GM12801 (cell line): ENCODE results near the gene MUC13.

Experiments
- TF ChIP-seq, protein P1 (sequence below): IDR thresholded peaks from one replicate; pipeline ENCODE4 v1.5.1; 2011; ENCODE audit warnings: control low read depth; ENCODE audit not compliant: insufficient read length; ENCODE audit errors: extremely low read depth

MUC13 gene

DNA sequence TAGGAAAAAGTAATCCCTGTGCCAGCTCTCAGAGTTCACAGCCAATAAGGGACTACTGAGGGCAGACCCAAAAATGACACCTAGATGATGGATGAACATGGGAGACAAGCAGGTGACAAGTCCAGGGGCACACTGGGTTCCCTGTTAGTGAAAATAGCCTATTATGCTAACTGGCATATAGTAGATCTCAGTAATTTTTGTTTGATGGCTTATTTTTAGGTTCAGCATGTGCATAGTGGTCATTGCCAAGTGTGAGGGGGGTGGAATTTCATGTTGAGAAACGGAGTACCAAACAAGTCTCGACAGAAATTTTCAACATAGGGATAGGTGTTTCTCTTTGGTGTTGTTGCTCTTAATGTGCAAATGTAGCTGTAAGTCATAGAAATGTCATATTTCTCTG, 41.0 kb downstream of the MUC13 start:
- TF ChIP-seq, protein P1, sequence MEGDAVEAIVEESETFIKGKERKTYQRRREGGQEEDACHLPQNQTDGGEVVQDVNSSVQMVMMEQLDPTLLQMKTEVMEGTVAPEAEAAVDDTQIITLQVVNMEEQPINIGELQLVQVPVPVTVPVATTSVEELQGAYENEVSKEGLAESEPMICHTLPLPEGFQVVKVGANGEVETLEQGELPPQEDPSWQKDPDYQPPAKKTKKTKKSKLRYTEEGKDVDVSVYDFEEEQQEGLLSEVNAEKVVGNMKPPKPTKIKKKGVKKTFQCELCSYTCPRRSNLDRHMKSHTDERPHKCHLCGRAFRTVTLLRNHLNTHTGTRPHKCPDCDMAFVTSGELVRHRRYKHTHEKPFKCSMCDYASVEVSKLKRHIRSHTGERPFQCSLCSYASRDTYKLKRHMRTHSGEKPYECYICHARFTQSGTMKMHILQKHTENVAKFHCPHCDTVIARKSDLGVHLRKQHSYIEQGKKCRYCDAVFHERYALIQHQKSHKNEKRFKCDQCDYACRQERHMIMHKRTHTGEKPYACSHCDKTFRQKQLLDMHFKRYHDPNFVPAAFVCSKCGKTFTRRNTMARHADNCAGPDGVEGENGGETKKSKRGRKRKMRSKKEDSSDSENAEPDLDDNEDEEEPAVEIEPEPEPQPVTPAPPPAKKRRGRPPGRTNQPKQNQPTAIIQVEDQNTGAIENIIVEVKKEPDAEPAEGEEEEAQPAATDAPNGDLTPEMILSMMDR = no peak

DNA sequence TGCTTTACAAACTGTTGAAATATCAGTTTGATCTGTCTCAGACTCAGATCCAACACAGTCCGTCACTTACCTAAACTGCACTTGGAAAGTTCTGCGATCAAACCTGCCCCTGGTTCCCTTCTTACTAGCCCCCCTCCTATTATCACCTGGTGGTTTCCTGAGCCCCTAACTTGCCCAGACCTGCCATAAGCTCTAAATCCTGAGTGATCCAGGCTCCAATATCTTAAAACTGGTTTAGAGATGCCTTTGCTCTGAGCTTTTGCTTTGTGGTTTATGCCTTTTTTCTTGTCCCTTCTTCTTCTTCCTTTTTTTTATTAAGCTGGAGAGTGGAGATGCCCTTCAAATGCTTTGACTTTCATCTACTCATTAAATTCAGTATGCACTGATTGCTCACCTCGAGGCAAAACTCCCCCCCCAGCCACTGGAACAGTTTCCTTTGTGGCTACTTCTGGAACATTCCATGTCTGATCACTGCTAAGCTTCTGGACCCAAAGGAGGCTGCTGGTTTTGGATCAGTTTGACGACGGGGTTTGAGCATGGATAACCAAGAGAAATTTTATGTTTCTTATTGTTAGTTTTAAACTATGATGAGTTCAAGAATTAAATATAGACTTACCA, 43.9 kb downstream of the MUC13 start:
- TF ChIP-seq, protein P1 = no peak

DNA sequence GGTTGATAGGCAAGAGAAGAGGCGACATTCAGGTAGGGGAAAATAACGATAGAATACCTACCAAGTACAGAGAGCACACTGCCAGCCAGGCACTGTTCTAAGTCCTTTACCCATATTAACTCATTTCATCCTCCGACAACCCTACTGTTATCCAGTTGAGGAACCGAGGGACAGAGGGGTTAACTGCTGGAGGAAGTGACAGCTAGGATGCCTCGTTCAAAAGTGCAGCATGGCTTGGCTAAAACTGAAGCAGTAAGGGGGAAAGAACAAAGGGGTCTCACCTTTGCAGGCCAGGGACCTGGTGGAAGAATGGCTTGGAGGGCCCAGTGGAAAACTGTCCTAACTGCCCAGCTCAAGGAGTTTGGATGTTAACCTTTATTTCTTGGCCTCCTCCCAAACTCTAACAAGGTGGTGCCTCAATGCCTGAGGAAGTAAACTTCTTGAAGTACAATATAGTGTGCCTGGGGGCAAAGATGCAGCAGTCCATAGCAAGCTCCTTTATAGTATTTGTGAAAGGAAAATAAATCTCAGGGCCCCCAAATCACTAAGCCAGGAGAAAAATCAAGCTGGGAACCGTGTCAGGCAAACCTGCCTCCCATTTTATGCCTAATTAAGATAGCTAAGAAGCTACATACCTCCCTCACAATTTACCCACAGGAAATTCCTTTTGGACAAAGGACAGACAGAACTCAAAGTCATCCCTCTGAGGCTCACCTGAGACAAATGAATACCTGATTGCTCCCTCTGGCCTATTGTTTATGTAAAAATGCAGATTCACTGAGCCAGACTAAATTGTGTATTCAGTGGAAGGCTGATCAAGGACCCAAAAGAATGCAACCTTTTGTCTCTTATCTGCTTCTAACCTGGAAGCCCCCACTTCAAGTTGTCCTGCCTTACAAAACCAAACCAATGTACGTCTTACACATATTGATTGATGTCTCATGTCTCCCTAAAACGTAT, 45.8 kb downstream of the MUC13 start:
- TF ChIP-seq, protein P1 = no peak

DNA sequence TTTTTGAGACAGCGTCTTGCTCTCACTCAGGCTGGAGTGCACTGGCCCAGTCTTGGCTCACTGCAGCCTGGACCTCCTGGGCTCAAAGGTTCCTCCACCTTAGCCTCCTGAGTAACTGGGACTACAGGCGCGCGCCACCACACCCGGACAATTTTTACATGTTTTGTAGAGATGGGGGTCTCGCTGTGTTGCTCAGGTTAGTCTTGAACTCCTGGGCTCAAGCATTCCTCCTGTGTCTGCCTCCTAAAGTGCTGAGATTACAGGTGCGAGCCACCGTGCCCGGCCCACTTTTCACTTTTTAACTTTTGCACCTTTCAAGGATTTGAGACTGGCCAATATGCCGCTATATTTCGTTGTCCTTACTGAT, 46.6 kb downstream of the MUC13 start:
- TF ChIP-seq, protein P1 = no peak

DNA sequence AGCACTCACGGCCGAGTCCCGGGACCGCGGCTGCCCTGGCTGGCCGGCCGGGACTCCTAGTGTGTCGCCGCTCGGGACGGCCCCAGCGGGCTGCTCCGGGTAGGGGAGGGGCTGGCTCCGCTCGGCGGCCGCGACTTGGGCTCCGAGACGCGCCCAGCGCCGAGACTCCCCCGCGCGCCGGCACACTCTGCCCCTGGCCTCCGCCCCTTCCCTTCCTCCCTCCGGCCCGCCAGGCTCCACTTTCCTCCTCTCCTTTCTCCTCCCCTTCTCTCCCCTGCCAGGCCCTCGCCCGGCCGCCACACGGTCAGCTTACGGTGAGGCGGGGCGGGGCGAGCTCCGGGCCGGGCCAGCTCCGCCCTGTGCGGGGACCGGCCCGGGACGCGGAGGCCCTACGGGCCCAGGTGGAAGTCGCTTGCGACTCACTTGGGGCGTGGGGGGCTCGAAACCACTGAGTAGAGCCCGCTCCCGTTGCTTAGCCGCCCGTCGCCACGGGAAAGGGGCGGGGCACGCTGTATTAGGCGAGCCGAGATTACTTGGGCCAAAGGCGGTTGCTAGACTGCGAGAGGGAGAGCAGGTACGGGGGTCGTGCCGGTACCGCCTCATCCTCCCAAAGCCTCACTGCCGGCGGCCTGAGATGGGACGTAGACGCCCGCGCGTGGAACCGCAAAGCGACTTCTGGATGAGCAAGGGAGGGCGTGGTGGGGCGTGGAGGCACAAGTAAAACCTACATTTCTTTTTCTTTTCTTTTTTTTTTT, 47.2 kb downstream of the MUC13 start, which contains the start of gene ITGB5:
Gene ITGB5 (minus strand): TSS at position 189 of the 755 bp plus-strand sequence. CDS start 365 bp downstream, outside the sequence.
- TF ChIP-seq, protein P1 = no peak

DNA sequence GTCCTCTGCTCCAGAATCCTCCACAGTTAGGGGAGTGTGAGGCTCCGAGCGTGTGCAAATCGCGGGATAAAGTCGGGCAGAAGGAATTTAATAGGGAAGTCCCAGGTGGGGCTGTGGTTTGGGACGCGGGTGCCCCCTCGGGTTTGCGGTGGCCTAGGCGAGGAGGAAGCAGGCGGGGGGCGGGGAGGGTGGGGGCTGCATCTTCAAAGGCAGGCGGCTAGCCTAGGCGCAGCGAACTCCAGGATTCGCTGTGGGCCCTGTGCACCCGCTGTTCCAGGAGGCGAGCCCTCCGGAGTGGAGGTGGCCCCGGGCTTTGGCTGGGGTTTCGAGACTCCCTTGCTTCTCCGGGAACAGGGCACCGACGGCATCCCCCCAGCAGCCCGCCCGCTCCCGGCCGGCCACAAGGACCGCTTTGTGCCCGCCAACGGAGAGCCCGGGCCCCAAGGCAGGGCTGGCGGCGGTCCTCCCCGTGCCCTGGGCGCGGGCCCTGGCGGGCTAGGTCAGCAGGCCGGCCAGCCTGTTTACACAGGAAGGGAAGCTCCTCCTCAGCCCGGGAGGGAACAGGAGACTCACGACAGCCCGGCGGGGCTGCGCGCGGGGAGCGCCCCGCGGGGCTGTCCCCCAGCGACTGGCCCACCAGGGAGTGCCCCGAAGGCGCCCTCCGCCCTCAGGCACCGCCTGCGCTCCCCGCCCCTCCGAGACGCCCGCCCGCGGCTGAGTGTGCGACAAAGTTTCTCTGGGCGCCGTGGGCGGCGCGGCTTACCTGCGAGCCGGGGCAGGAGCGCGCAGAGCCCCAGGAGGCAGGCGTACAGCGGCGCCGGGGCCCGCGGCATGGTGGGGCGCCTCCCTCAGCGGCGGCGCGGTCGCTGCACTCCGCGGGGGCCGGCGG, 48.1 kb downstream of the MUC13 start:
- TF ChIP-seq, protein P1 = no peak
